Esophagus squamous epithelium (tissue), 4 donors: ENCODE results near the gene TCERG1.

Experiments
- CTCF ChIP-seq, 6 experiments: fragments of 450-650 bp in 4 of 6; fragments of 200-600 bp in 2 of 6; sonication (generic) in 2 of 6; IDR thresholded peaks; one replicate each; pipeline ENCODE4 v1.5.1; 2016 to 2019; ENCODE audit warnings: antibody characterized with exemption in 6 of 6, mild to moderate bottlenecking in 4 of 6, moderate library complexity in 4 of 6
- POLR2A ChIP-seq, 4 donors: fragments of 450-650 bp; IDR thresholded peaks; one replicate each; pipeline ENCODE4 v1.6.1; 2017; ENCODE audit warnings: antibody characterized with exemption in 4 of 4, mild to moderate bottlenecking in 4 of 4, moderate library complexity in 3 of 4

GRCh38 chr5:146494656-146495055 is 47.5 kb downstream of the TCERG1 start:
- no peak for TF ChIP-seq CTCF (IDR thresholded peaks at IDR 0.05)
- no peak for TF ChIP-seq POLR2A (IDR thresholded peaks at IDR 0.05)
